ENCODE results near the gene KRT82.
"Not testable (repeated sequence)": the region's sequence is repeated elsewhere in the genome, so short reads cannot be mapped to it uniquely, and the experiment has no call there.

DNA sequence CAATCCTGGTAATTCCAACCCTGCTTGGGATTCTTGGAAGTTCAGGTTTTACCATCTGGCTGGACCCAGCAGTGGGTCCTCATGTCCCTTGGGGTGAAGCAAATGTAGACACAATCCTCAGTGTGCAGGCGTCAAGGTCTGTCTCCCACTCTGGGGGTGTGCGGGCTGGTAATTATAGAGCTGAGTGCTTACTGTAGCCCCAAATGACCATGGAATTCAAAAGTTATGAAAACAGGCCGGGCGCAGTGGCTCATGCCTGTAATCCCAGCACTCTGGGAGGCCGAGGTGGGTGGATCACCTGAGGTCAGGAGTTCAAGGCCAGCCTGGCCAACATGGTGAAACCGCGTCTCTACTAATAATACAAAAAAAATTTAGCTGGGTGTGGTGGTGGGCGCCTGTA is 61.1 kb downstream of the KRT82 start:
- TF ChIP-seq, protein P1, sequence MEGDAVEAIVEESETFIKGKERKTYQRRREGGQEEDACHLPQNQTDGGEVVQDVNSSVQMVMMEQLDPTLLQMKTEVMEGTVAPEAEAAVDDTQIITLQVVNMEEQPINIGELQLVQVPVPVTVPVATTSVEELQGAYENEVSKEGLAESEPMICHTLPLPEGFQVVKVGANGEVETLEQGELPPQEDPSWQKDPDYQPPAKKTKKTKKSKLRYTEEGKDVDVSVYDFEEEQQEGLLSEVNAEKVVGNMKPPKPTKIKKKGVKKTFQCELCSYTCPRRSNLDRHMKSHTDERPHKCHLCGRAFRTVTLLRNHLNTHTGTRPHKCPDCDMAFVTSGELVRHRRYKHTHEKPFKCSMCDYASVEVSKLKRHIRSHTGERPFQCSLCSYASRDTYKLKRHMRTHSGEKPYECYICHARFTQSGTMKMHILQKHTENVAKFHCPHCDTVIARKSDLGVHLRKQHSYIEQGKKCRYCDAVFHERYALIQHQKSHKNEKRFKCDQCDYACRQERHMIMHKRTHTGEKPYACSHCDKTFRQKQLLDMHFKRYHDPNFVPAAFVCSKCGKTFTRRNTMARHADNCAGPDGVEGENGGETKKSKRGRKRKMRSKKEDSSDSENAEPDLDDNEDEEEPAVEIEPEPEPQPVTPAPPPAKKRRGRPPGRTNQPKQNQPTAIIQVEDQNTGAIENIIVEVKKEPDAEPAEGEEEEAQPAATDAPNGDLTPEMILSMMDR (IDR thresholded peaks at IDR 0.05), result not testable (repeated sequence)
- TF ChIP-seq POLR2A (IDR thresholded peaks at IDR 0.05), result not testable (repeated sequence)

Data from right lobe of liver (tissue), 4 donors.